Left hindlimb (tissue), 1 donor: Measurements from ENCODE around the gene SERPINB11.
"Not testable (repeated sequence)": the region's sequence is repeated elsewhere in the genome, so short reads cannot be mapped to it uniquely, and the experiment has no call there.

ENCODE experiments used
- DNase-seq: peaks from one replicate; pipeline ENCODE4 v3.0.0-alpha.2; 2018

SERPINB11 gene, protein sequence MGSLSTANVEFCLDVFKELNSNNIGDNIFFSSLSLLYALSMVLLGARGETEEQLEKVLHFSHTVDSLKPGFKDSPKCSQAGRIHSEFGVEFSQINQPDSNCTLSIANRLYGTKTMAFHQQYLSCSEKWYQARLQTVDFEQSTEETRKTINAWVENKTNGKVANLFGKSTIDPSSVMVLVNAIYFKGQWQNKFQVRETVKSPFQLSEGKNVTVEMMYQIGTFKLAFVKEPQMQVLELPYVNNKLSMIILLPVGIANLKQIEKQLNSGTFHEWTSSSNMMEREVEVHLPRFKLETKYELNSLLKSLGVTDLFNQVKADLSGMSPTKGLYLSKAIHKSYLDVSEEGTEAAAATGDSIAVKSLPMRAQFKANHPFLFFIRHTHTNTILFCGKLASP

GRCh38 chr18:63702660-63703059 lies at the start of gene SERPINB11:
SERPINB11 (plus strand) TSS chr18:63702960; CDS start chr18:63710194, 7,234 bp downstream.
- DNase-seq = no peak

GRCh38 chr18:63658920-63659319 lies 43.8 kb upstream of the SERPINB11 start:
- DNase-seq = not testable (repeated sequence)

- not testable (repeated sequence) for DNase-seq
Measured at GRCh38 chr18:63661750-63662149, 41.0 kb upstream of the SERPINB11 start, which contains the start of gene SERPINB3. SERPINB3 (minus strand) TSS chr18:63661893; CDS start chr18:63661216, 677 bp downstream.

- DNase-seq = no peak
Measured at GRCh38 chr18:63664571-63664970, 38.2 kb upstream of the SERPINB11 start.

DNA sequence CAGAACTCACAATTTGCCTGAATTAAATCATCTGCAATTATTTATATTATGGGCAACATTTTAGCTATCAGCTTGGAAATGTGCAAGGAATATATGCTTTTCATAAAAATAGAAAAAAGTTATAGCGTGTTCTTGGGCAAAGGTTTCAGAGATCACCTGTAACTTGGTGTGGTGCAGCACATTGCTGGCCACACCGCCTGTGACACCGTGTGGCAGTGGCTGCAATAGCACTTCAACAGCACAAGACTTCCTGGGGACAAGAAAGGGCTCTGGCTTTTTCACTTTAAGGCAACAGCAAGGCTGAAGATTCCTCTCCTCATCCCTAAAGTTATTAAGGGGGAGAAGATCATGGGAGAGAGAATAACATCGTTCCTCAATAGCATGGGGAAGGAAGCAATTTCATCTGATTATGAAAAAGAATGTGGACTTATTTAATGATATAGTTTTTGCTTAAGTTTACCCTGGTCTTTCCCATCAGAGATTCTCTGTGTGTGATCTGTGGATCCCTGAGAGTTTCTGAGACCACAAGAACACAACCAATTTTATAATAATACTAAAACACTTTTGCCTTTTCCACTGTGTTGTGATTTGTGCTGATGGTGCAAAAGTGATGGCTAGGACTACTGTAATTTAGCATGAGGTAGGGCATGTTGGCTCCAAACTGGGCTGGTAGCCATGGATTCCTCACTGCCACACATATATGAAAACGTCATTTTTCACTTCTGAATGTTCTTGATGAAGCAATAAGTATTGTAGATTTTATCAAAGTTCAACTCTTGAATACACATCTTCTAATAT lies 26.0 kb upstream of the SERPINB11 start:
- DNase-seq = no peak

GRCh38 chr18:63677500-63678225 lies 25.1 kb upstream of the SERPINB11 start:
- no peak for DNase-seq

DNA sequence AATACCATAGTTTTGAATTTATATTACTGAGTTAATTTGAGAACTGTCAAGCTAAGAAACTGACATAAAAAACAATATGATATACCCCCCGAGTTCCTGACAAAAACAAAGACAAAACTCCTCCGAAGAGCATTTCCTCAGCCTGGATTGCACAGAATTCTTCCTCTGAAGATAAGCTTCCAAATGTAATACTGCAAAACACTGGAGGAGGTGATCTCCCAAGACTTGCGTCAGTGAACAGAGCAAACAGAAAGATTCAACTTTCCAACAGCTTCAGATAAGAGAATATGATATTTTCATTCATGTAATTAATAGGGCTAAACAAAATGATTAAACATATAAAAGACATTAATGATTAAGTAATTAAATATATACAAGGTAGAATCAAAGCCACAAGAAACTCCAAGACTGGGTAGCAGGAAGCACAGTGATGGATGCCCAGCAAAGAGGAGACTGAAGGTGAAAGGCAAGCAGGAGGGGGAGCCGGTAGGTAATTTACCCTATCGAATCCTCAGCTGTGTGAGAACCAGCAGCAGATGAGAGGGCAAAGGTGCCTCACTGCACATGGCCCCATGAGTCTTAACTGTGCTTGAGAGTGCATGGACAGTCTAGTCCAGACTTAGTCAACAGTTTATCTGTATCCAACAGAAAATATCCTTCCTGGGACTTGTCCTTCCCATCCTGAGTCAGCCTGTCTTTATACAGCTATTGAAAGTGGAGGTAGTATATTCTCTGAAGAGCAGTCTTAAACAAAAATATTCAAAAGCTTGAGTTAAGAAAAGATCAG lies 22.7 kb upstream of the SERPINB11 start:
- no peak for DNase-seq

DNA sequence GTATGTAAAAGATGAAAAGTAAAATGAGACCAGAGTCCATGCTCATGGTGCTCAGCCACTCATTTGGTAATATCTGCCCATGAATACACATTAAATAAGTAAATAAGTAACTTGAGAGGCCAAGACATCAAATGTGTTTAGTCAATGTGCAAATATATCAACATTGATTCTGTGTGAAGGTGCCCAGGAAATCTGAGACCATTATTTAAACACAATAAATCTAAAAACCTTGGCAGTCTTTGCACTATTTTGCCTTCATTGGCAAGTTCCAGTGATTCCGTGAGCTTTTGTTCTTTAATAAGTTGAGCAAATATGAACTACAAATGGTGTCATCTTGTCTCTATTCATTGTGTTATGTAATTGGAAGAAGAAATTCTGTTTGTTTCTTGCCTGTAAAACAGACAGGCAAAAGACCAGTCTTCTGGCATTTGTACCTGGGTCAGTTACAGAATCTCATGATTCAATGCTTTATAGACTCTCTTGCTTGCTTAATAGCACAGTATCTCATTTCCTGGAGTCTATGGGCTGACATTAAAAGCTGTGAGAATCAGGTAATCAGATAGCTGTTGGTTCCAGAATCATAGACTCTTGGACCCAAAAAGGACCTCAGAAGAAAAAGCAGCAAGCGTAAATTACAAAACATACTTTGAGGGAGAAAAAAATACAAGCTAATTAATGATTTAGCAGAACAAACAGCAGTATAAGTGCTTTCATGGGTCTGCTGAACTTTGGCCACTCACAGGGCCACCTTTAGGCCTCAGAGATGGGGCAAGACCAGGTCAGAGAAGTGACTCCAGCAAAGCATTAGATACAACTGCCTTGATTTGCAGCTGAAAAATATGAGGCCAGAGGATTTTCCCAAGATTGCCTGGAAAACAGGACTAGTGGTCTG lies 21.1 kb upstream of the SERPINB11 start:
- DNase-seq = no peak

- no peak for DNase-seq
Measured at GRCh38 chr18:63683152-63683551, 19.6 kb upstream of the SERPINB11 start.

GRCh38 chr18:63683890-63684289 lies 18.9 kb upstream of the SERPINB11 start:
- DNase-seq = no peak

GRCh38 chr18:63684718-63685117 lies 18.0 kb upstream of the SERPINB11 start:
- DNase-seq = no peak

DNA sequence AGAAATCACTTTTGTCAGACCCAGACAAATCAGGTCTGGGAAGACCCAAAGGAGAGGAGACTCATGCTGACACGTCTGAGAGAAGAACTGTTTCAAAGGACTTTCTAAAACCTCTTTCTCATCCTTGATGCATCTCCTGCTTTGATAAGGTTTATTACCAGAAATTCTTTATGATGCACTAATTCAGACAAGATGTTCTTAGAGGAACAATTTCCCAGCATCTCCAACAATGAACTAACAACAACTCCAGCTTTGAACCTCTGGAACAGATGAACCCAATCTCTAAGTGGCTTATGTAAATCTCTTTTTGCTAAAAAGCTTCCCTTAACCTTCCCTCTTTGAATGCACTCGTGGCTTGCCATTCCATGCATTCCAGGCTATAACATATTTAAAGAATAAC lies 15.9 kb upstream of the SERPINB11 start:
- DNase-seq = no peak

GRCh38 chr18:63689064-63689463 lies 13.7 kb upstream of the SERPINB11 start:
- DNase-seq = no peak

GRCh38 chr18:63697097-63697660 lies 5.6 kb upstream of the SERPINB11 start:
- no peak for DNase-seq

DNA sequence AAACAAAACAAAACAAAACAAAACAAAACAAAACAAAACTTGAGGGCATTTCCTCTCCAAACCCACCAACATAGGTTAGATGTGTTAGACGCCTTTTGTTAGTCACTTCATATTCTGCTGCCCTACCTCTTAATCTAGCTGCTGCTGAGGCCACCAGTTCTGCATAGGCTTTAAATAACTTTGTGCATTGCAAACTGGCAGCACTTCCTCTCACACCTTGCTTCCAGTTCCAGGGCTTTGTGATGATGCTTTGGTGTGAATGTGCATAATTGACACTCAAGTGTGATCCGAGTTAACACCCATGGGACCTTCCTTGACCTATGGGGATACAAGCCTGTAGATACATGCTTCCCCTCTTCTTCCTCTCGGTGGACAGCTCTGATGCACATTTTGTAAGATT lies 2.3 kb upstream of the SERPINB11 start:
- no peak for DNase-seq

DNA sequence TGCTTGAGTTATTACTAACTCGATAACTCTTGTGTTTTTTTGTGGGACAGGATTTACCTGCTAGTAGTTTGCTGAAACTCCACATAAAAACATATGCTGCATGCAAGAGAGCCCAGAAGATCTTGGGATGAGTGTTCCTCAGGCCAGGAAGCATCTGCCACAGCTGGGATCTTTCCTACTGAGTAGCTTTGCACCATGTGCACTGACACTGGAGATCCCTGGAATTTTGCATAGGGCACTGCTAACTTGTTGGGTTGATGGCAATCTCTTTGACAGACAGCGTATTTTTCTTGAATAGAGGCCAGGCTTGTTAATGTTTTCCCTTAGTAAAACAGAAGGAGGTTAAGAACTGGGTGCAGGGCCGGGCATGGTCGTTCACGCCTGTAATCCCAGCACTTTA lies 808 bp upstream of the SERPINB11 start:
- DNase-seq = no peak

DNA sequence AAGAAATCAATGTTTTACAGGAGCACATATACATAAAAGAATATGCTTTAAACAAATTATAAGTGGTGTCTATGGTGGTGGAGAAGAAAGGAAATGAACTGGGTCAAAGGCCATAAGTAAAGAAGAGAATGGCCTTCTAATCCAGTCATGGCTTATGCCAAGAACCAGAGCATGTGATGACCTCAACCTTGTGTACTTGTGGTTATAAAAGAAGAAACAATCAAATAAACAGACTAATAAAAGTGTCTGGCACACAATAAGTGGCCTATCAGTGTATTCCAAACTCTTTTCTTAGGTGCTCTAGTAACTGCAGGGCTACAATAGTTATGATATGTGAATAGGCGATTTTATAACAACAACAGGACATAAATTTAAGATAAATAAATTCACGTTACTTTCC lies 2.6 kb downstream of the SERPINB11 start:
- DNase-seq = no peak

DNA sequence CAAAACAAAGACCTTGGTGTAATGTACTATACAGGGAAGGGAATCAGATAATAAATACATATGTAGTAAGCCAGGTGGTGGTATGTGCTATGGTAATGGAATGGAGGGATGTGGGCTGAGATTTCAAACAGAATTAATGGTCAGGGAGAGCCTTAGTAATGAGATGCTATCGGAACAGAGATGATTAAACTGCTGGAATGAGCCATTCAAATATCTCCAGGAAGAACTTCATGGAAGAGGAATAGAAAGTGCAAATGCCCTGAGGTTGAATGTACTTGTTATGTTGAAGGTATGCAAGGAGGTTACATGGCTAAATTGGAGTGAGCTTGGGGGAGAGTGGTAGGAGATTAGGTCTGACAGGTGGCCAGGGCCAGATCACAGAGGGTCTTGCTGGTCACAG lies 5.1 kb downstream of the SERPINB11 start:
- no peak for DNase-seq

GRCh38 chr18:63708650-63709049 lies 5.9 kb downstream of the SERPINB11 start:
- no peak for DNase-seq

GRCh38 chr18:63725682-63726480 lies 23.1 kb downstream of the SERPINB11 start:
- DNase-seq = no peak
